Keratinocyte (primary cell): ENCODE results near the gene APMAP. TPM values are rescaled to one million over a fixed set of nuclear protein-coding genes. Genes with fewer than 3 reads are reported as not detected.

Source experiments
- DNase-seq: peaks from one replicate; pipeline ENCODE4 v3.0.0-alpha.2; 2011; ENCODE audit warnings: low read depth, missing footprints, low spot score
- FAIRE-seq: peaks from 2 replicates; lab custom pipeline; 2011; peaks lifted over from hg19 to GRCh38; lab: Jason Lieb, UNC
- H2AFZ ChIP-seq: 2 replicates; pipeline ENCODE4 v1.6.0; 2012; ENCODE audit warnings: low read length, control low read depth, inconsistent platforms; ENCODE audit not compliant: control insufficient read depth
- H3K27ac ChIP-seq: 2 replicates; pipeline ENCODE4 v1.5.1; 2011; ENCODE audit warnings: low read length; ENCODE audit not compliant: control insufficient read depth, insufficient read depth
- H3K27me3 ChIP-seq: 3 replicates; pipeline ENCODE4 v1.6.0; 2011; ENCODE audit warnings: low read length; ENCODE audit not compliant: control insufficient read depth, insufficient read depth; ENCODE audit errors: extremely low read depth
- H3K36me3 ChIP-seq, 2 experiments: 2 replicates in 1 of 2; 3 replicates in 1 of 2; pipeline ENCODE4 v1.5.1; 2011; ENCODE audit warnings: low read length in 2 of 2, mild to moderate bottlenecking in 1 of 2; ENCODE audit not compliant: control insufficient read depth in 2 of 2, insufficient read depth in 2 of 2; ENCODE audit errors: extremely low read depth in 1 of 2
- H3K4me1 ChIP-seq: 3 replicates; pipeline ENCODE4 v1.5.1; 2011; ENCODE audit warnings: low read length; ENCODE audit not compliant: control insufficient read depth, insufficient read depth; ENCODE audit errors: extremely low read depth
- H3K4me2 ChIP-seq: 3 replicates; pipeline ENCODE4 v1.6.0; 2011; ENCODE audit warnings: low read depth, low read length; ENCODE audit not compliant: control insufficient read depth, insufficient read depth; ENCODE audit errors: extremely low read depth
- H3K4me3 ChIP-seq, 3 experiments: fragments of 200-600 bp in 1 of 3; sonication (generic) in 1 of 3; 2 replicates in 2 of 3; 3 replicates in 1 of 3; pipeline ENCODE4 v1.5.1; 2011 to 2016; ENCODE audit warnings: low read length in 3 of 3, mild to moderate bottlenecking in 3 of 3, control low read depth in 2 of 3, inconsistent platforms in 1 of 3, low read depth in 1 of 3, mixed read lengths in 1 of 3, mixed run types in 1 of 3, moderate library complexity in 1 of 3; ENCODE audit not compliant: control insufficient read depth in 2 of 3, insufficient read depth in 2 of 3; ENCODE audit errors: extremely low read depth in 1 of 3
- H3K79me2 ChIP-seq: 2 replicates; pipeline ENCODE4 v1.6.0; 2012; ENCODE audit warnings: low read length; ENCODE audit not compliant: control insufficient read depth, insufficient read depth
- H3K9ac ChIP-seq: 3 replicates; pipeline ENCODE4 v1.6.0; 2011; ENCODE audit warnings: low read length; ENCODE audit not compliant: control insufficient read depth, insufficient read depth; ENCODE audit errors: extremely low read depth
- H3K9me1 ChIP-seq: 3 replicates; pipeline ENCODE4 v1.6.0; 2011; ENCODE audit warnings: low read length; ENCODE audit not compliant: control insufficient read depth, insufficient read depth; ENCODE audit errors: extremely low read depth
- H3K9me3 ChIP-seq: 2 replicates; pipeline ENCODE4 v1.5.1; 2012; ENCODE audit warnings: low read depth, low read length; ENCODE audit not compliant: control insufficient read depth
- H4K20me1 ChIP-seq: 3 replicates; pipeline ENCODE4 v1.6.0; 2011; ENCODE audit warnings: low read length; ENCODE audit not compliant: control insufficient read depth, insufficient read depth; ENCODE audit errors: extremely low read depth
- CTCF ChIP-seq, 3 experiments: IDR thresholded peaks in 1 of 3; conservative IDR thresholded peaks in 1 of 3; optimal IDR thresholded peaks in 1 of 3; 2 replicates in 2 of 3; 3 replicates in 1 of 3; pipeline versions ENCODE3 to v1.5.1; 2011; ENCODE audit warnings: low read length in 3 of 3, mild to moderate bottlenecking in 3 of 3, moderate library complexity in 2 of 3, control low read depth in 1 of 3, inconsistent platforms in 1 of 3; ENCODE audit not compliant: insufficient read depth in 2 of 3; ENCODE audit errors: extremely low read depth in 1 of 3
- EZH2 ChIP-seq: IDR thresholded peaks from one replicate; pipeline ENCODE4 v1.6.1; 2012; ENCODE audit warnings: inconsistent platforms, mild to moderate bottlenecking, low read length, moderate library complexity
- dilution Hi-C: fragments of 300-500 bp; cut with MboI; formaldehyde crosslinking; loops from one replicate; pipeline ENCODE4 v1.7.0; 2020; ENCODE audit warnings: low sequenced_read_pairs; ENCODE audit not compliant: extremely low pct_ligation_motif_present
- polyA plus RNA-seq, 5 experiments: library from polyadenylated mRNA; depleted of rRNA in 3 of 5; stranded (reverse) in 3 of 5; stranded (forward) in 1 of 5; unstranded in 1 of 5; fragments of >200 nt; gene quantifications; 1 replicate in 1 of 5; 2 replicates in 3 of 5; 3 replicates in 1 of 5; pipeline versions ENCODE4 v1.2.1 to v1.2.3, GENCODE V29; 2011 to 2012; ENCODE audit warnings: missing spikeins in 2 of 5, low read depth in 1 of 5, low replicate concordance in 1 of 5

Gene APMAP
- polyA plus RNA-seq, 1 donor (not counting 4 experiments of a cell fraction or from before 2014, with no cell fraction given), result 48.9 TPM

- peaks cover 29% of the 10 kb centered on the region for H3K4me1 ChIP-seq
- no peaks in the 10 kb centered on the region for H4K20me1 ChIP-seq
- H3K9me1 ChIP-seq, result no peaks in the 10 kb centered on the region
- TF ChIP-seq EZH2, result no peak
- no peak for TF ChIP-seq CTCF (optimal IDR thresholded peaks at IDR 0.05 in 1 of 3, IDR thresholded peaks at IDR 0.05 in 1 of 3, conservative IDR thresholded peaks at IDR 0.05 in 1 of 3; ENCODE audit: extremely low read depth in 1 of 3, insufficient read depth in 2 of 3, low read length in 3 of 3)
- no peak overlapping the region for H3K4me2 ChIP-seq
- H3K79me2 ChIP-seq, result no peaks in the 10 kb centered on the region
- DNase-seq (no peak), FAIRE-seq (no peak)
- no peaks in the 10 kb centered on the region for H3K36me3 ChIP-seq
- H3K9me3 ChIP-seq, result no peaks in the 10 kb centered on the region
- no peaks in the 10 kb centered on the region for H3K27me3 ChIP-seq
- no peak overlapping the region for H3K4me3 ChIP-seq
- no peak overlapping the region for H3K9ac ChIP-seq
- dilution Hi-C loops, result no loop called here
- no peak overlapping the region for H3K27ac ChIP-seq
- no peak overlapping the region for H2AFZ ChIP-seq
Observed at GRCh38 chr20:25020901-25021301, 28.4 kb upstream of the APMAP start.

- dilution Hi-C loops, result no loop called here
- Histone ChIP-seq H3K9me1 (no peaks in the 10 kb centered on the region), H3K27ac (no peak overlapping the region), H3K27me3 (no peaks in the 10 kb centered on the region), H4K20me1 (no peaks in the 10 kb centered on the region), H3K9me3 (no peaks in the 10 kb centered on the region), H3K9ac (no peak overlapping the region), H2AFZ (no peak overlapping the region), H3K36me3 (no peaks in the 10 kb centered on the region), H3K4me2 (no peak overlapping the region), H3K4me3 (no peak overlapping the region), H3K4me1 (peaks cover 29% of the 10 kb centered on the region), H3K79me2 (no peaks in the 10 kb centered on the region)
- DNase-seq (no peak), FAIRE-seq (no peak)
- TF ChIP-seq EZH2 (no peak), CTCF (optimal IDR thresholded peaks at IDR 0.05 in 1 of 3, IDR thresholded peaks at IDR 0.05 in 1 of 3, conservative IDR thresholded peaks at IDR 0.05 in 1 of 3; ENCODE audit: extremely low read depth in 1 of 3, insufficient read depth in 2 of 3, low read length in 3 of 3) (no peak)
Observed at GRCh38 chr20:25020345-25020744, 27.8 kb upstream of the APMAP start.
